HepG2 (cell line): Measurements from ENCODE around the gene KREMEN1.

ENCODE experiments used
- CHD2 ChIP-seq: IDR thresholded peaks from 2 replicates; pipeline ENCODE4 v1.6.1; 2011; ENCODE audit warnings: low read depth, low read length, improper control_type of control experiment
- CTCF ChIP-seq: sonication (generic); formaldehyde crosslinking; IDR thresholded peaks from 2 replicates; pipeline ENCODE4 v1.5.0; 2020; ENCODE audit warnings: mild to moderate bottlenecking, missing genetic modification reagents, moderate library complexity
- E2F1 ChIP-seq: sonication (generic); formaldehyde crosslinking; IDR thresholded peaks from 2 replicates; pipeline ENCODE4 v1.5.0; 2020; ENCODE audit warnings: missing genetic modification reagents
- POLR2AphosphoS2 ChIP-seq: IDR thresholded peaks from 2 replicates; pipeline ENCODE4 v1.6.1; 2011; ENCODE audit warnings: low read depth, low read length, improper control_type of control experiment
- XRCC5 ChIP-seq: fragments of 200-400 bp; formaldehyde crosslinking; optimal IDR thresholded peaks from 2 replicates; pipeline ENCODE3; 2017; ENCODE audit warnings: mild to moderate bottlenecking, low read length
- ZSCAN29 ChIP-seq: sonication (generic); formaldehyde crosslinking; conservative IDR thresholded peaks from 2 replicates; pipeline ENCODE4 v1.4.0; 2020; ENCODE audit warnings: mild to moderate bottlenecking, missing genetic modification reagents

- TF ChIP-seq ZSCAN29 (CRISPR knock-in tag) (no peak), XRCC5 (no peak), E2F1 (CRISPR knock-in tag) (no peak), POLR2AphosphoS2 (no peak), CHD2 (no peak), CTCF (CRISPR knock-in tag) (peak; percentile 33; the same call in 1 of the 2 replicates)
Measured at GRCh38 chr22:29060251-29060869, 12.5 kb upstream of the KREMEN1 start.
